Measurements from ENCODE around the gene LPCAT4.
"Not testable (repeated sequence)": the region's sequence is repeated elsewhere in the genome, so short reads cannot be mapped to it uniquely, and the experiment has no call there.

Gene LPCAT4

GRCh38 chr15:34355241-34355640 lies 11.8 kb downstream of the LPCAT4 start:
- ATAC-seq (replicated peaks) (no peak), DNase-seq (no peak)
- Mint-ChIP-seq H3K27me3 (no peaks in the 10 kb centered on the region), H3K27ac (no peak overlapping the region), H3K4me1 (peaks cover 0 to 4% of the 10 kb centered on the region in 2 donors), H3K4me3 (no peak overlapping the region), H3K36me3 (peaks cover 24 to 51% of the 10 kb centered on the region in 2 donors), H3K9me3 (no peaks in the 10 kb centered on the region)

DNA sequence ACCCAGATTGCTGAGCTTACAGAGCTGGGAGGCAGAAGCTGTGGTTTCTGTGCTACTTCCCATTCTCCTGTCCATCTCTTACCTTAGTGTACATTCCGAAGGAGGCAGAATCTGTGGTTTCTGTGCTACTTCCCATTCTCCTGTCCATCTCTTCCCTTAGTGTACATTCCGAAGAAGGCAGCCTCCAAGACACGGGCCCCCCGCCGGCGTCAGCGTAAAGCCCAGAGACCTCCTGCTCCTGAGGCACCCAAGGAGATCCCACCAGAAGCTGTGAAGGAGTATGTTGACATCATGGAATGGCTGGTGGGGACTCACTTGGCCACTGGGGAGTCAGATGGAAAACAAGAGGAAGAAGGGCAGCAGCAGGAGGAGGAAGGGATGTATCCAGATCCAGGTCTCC lies 12.7 kb downstream of the LPCAT4 start:
- H3K9me3 Mint-ChIP-seq: no peaks in the 10 kb centered on the region
- DNase-seq: no peak

DNA sequence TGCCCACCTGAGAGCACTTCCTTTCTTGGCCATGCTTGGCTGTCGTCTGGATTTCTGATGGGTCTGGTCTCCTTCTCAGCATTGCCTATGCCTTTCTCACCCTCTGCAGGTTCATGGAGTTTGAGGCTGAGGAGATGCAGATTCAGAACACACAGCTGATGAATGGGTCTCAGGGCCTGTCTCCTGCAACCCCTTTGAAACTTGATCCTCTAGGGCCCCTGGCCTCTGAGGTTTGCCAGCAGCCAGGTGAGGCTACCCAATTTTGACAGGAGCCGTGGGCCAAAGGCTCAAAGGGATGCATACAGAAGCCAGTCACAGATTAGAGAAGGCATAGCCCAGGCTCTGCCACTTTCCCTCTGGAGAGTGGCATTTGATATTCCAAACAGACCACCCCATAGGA lies 13.4 kb downstream of the LPCAT4 start:
- DNase-seq: no peak
- Mint-ChIP-seq H3K27ac (no peak overlapping the region), H3K27me3 (no peaks in the 10 kb centered on the region), H3K4me3 (no peak overlapping the region), H3K4me1 (peaks cover 0 to 2% of the 10 kb centered on the region in 2 donors), H3K9me3 (no peaks in the 10 kb centered on the region), H3K36me3 (peaks cover 20 to 35% of the 10 kb centered on the region in 2 donors)
- no peak for ATAC-seq (replicated peaks)

More for the DNA sequence above, 12.7 kb downstream of the LPCAT4 start:
- Mint-ChIP-seq H3K27me3 (no peaks in the 10 kb centered on the region), H3K27ac (no peak overlapping the region), H3K4me1 (peaks cover 0 to 2% of the 10 kb centered on the region in 2 donors), H3K36me3 (peaks cover 20 to 42% of the 10 kb centered on the region in 2 donors), H3K4me3 (no peak overlapping the region)
- no peak for ATAC-seq (replicated peaks)

DNA sequence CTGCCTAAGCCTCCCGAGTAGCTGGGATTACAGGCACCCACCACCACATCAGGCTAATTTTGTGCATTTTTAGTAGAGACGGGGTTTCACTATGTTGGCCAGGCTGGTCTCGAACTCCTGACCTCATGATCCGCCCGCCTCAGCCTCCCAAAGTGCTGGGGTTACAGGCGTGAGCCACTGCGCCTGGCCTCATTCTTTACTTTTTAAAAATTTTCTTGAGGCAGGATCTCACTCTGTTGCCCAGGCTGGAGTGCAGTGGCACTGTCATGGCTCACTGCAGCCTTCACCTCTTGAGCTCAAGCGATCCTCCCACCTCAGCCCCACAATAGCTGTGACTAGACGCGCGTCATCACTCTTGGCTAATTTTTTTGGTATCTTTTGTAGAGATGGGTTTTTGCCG lies 14.0 kb downstream of the LPCAT4 start:
- not testable (repeated sequence) for H3K4me3 Mint-ChIP-seq; H3K27ac Mint-ChIP-seq; ATAC-seq (replicated peaks); H3K9me3 Mint-ChIP-seq; H3K4me1 Mint-ChIP-seq; H3K27me3 Mint-ChIP-seq; DNase-seq
- H3K36me3 Mint-ChIP-seq: peaks cover 19 to 31% of the 10 kb centered on the region in 2 donors

DNA sequence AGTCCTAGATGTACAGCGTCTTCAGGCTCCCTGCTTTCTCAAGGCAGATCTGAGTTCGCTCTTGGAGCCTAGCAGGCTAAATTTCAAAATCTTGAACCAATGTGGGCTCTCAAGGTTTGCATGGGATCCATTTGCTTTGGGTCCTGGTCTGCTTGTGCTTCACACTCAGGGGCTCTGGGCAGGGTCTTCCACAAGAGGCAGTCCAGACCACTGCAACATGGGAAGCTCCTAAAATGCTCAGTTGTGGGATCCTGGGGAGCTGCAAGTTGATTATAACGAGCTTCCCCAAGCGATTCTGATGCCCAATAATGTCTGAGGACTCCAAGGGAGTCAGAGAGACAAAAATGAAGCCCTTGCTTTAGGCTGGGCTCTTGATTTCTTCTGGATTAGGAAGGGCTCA lies 17.2 kb downstream of the LPCAT4 start:
- H3K27me3 Mint-ChIP-seq: peaks cover 0 to 5% of the 10 kb centered on the region in 2 donors
- DNase-seq: no peak
- H3K4me3 Mint-ChIP-seq: no peak overlapping the region
- H3K4me1 Mint-ChIP-seq: peaks cover 0 to 2% of the 10 kb centered on the region in 2 donors
- no peaks in the 10 kb centered on the region for H3K9me3 Mint-ChIP-seq
- ATAC-seq (replicated peaks): no peak
- no peak overlapping the region for H3K27ac Mint-ChIP-seq
- peaks cover 8 to 13% of the 10 kb centered on the region in 2 donors for H3K36me3 Mint-ChIP-seq

GRCh38 chr15:34348735-34349300 lies 18.2 kb downstream of the LPCAT4 start:
- Mint-ChIP-seq H3K4me1 (peaks cover 0 to 2% of the 10 kb centered on the region in 2 donors), H3K36me3 (peaks cover 8% of the 10 kb centered on the region in 2 donors), H3K27me3 (peaks cover 0 to 5% of the 10 kb centered on the region in 2 donors), H3K9me3 (no peaks in the 10 kb centered on the region), H3K4me3 (no peak overlapping the region), H3K27ac (no peak overlapping the region)
- DNase-seq (no peak), ATAC-seq (replicated peaks) (no peak)

DNA sequence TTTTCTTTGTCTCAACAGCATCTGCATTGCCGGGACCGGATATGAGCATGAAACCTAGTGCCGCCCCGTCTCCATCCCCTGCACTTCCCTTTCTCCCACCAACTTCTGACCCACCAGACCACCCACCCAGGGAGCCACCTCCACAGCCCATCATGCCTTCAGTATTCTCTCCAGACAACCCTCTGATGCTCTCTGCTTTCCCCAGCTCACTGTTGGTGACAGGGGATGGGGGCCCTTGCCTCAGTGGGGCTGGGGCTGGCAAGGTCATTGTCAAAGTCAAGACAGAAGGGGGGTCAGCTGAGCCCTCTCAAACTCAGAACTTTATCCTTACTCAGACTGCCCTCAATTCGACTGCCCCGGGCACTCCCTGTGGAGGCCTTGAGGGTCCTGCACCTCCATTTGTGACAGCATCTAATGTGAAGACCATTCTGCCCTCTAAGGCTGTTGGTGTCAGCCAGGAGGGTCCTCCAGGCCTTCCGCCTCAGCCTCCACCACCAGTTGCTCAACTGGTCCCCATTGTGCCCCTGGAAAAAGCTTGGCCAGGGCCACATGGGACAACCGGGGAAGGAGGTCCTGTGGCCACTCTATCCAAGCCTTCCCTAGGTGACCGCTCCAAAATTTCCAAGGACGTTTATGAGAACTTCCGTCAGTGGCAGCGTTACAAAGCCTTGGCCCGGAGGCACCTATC lies 18.9 kb downstream of the LPCAT4 start:
- Mint-ChIP-seq H3K27me3 (peaks cover 0 to 5% of the 10 kb centered on the region in 2 donors), H3K27ac (peak overlapping the region; percentile 48), H3K4me1 (peaks cover 0 to 2% of the 10 kb centered on the region in 2 donors), H3K9me3 (no peaks in the 10 kb centered on the region), H3K36me3 (peaks cover 4% of the 10 kb centered on the region in 2 donors), H3K4me3 (no peak overlapping the region)
- ATAC-seq (replicated peaks): no peak
- no peak for DNase-seq

DNA sequence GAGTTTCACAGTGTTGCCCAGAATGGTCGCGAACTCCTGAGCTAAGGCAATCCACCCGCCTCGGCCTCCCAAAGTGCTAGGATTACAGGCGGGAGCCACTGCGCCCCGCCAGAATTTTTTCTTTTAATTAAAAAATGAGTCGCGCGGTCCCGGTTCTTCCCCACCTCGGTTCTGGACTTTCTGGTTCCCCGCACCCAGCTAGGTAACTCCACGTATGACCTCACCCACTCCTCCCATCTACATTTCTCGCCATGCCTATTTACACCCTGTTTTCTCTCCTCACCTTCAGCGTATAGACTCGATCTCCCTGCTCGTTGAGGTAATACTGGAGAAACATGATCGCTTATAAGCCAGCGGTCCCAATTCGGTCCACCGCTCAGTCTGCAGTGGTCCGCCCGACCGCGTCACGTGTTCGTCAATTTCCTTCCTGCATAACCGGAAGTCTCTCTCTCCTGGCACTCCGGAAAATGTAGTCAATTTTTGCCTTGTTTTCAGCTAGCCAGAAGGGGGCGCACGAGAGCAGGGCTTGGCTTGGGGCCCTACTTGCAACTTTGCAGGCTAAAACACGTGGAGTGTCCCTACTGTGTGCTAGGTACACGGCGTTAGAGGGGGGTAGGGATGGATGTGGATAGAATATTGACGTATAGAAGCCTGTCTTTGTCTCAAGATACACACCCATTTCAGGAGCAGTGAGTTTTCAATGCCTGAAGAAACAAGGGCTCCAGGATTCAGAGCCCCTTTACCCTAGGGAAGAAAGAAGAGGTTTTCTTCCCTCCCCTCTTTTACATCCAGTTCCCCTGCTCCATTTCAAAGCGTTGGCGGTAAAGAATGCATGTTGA lies 24.0 kb downstream of the LPCAT4 start, which contains the start of the genes NOP10 and NUTM1:
TSS of gene NOP10 (minus strand) at position 400 of the 839 bp plus-strand sequence. CDS start at position 337, 63 bp downstream.
TSS of gene NUTM1 (plus strand) at position 579 of the 839 bp plus-strand sequence. CDS start 382 bp downstream, outside the sequence.
- Mint-ChIP-seq H3K4me3 (no peak within 1 kb of the TSS), H3K27ac (peak within 1 kb of the TSS; percentile 95), H3K4me1 (peaks cover 12 to 36% of the 10 kb centered on the region in 2 donors), H3K36me3 (peaks cover 18 to 22% of the 10 kb centered on the region in 2 donors), H3K9me3 (peaks cover 2 to 3% of the 10 kb centered on the region in 2 donors), H3K27me3 (peaks cover 0 to under 1% of the 10 kb centered on the region in 2 donors)
- ATAC-seq (replicated peaks) (peak; percentile 93 to 94), DNase-seq (peak; percentile 88)

GRCh38 chr15:34342213-34342736 lies 24.7 kb downstream of the LPCAT4 start:
- not testable (repeated sequence) for ATAC-seq (replicated peaks); DNase-seq; H3K4me3 Mint-ChIP-seq; H3K9me3 Mint-ChIP-seq; H3K27me3 Mint-ChIP-seq
- peaks cover 12 to 37% of the 10 kb centered on the region in 2 donors for H3K4me1 Mint-ChIP-seq
- H3K27ac Mint-ChIP-seq: peak overlapping the region; percentile 95
- H3K36me3 Mint-ChIP-seq: peaks cover 18 to 22% of the 10 kb centered on the region in 2 donors

DNA sequence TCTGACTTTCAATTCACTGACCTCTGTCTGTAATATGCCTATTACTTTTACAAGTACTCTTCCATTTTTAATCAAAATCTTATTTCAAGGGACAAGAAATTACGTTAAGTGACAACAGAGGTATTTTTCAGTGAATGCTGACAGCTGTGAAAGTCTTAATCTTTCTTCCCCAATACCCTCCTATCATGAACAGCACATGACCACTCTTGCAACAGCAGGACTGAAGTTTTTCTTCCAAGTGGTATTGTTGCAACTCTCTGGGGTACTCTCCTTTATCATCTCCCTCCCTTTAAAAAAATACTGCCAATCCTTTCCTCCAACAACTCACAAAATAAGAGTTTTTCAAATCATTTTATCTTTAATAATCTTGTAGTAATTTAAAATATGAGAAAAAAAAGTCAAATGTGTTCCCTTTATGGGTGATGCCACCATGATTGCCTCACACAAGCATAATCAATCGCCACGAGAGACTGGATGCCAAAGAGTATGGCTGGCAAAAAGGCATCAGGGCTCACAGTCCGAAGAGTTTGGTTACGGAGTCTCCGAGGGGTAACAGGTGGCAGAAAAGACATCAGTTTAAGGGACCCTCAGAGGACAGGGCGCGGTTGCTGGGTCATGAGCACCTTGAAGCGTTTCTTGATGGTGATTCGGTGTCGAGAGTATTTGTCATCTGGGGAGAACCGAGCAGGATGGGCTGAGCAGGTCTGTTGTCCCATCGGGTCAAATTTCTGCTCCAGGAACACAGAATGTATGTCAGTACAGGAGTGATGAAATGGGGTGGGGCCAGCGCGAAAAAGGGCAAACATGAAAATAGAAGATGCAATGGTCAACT lies 25.4 kb downstream of the LPCAT4 start:
- ATAC-seq (replicated peaks): no peak
- Mint-ChIP-seq H3K9me3 (peaks cover 2 to 3% of the 10 kb centered on the region in 2 donors), H3K27ac (peak overlapping the region; percentile 95), H3K27me3 (no peaks in the 10 kb centered on the region), H3K36me3 (peaks cover 19 to 28% of the 10 kb centered on the region in 2 donors), H3K4me1 (peaks cover 17 to 44% of the 10 kb centered on the region in 2 donors), H3K4me3 (no peak overlapping the region)
- DNase-seq: no peak

DNA sequence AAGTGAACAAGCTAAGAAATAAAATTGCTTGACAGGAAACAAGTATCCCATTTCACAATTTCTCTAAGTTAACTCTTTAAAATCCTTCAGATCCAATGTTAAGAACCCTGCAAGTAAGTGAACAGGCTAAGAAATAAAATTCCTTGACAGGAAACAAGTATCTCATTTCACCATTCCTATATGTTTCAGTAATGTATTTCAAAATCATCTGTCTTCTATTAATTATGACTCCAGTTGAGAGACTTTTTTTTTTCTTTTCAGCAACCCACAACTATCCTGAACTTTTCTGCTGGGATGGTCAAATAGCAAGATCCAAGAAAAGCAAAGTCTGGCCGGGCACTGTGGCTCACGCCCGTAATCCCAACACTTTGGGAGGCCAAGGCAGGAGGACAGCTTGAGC lies 27.1 kb downstream of the LPCAT4 start:
- Mint-ChIP-seq H3K27me3 (no peaks in the 10 kb centered on the region), H3K4me1 (peaks cover 20 to 56% of the 10 kb centered on the region in 2 donors), H3K27ac (no peak overlapping the region), H3K4me3 (no peak overlapping the region), H3K9me3 (peaks cover 2 to 3% of the 10 kb centered on the region in 2 donors), H3K36me3 (peaks cover 19 to 28% of the 10 kb centered on the region in 2 donors)
- ATAC-seq (replicated peaks): no peak
- DNase-seq: no peak

- Mint-ChIP-seq H3K27ac (no peak overlapping the region), H3K4me1 (peaks cover 26 to 66% of the 10 kb centered on the region in 2 donors)
Measured at GRCh38 chr15:34338347-34338746, 28.6 kb downstream of the LPCAT4 start.

DNA sequence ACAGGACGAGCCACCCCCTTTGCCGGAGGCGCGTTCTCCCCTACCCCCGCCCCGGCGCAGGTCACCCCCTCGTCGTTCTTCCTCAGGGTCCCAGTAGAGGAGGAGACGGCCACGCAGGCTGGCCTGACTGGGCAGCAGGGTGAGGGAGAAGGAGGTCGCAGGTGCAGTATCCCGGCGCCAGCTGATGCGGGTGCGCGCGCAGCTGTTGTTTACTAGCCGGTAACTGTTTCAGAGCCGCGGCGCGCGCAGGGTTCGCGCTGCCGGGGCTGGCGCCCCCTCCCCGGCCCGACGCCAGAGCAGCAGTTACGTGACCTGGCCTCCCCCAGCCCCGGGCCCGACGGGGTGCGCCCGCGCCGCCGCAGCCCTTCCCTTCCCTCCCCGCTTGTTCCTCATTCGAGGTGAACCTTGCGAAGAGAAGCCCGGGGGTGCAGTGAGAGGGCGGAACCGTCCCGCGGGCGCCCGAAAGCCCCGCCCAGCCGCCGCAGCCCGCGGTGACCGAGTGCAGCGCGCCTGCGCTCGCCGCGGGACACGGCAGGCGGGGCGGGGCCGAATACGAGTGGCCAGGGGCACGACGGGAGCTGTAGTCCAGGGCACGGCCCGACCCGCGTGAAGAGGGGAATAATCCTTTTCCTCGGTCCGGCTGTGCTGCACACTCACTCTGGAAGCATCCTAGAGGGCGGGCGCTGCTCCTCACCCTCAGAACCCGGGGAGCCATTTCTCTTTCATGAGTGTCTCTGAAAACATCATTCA lies 29.3 kb downstream of the LPCAT4 start, which contains the start of gene SLC12A6:
TSS of gene SLC12A6 (minus strand) at position 225 of the 750 bp plus-strand sequence. CDS start 1,101 bp downstream, outside the sequence.
- peak within 1 kb of the TSS; percentile 91 to 97 for H3K4me3 Mint-ChIP-seq
- no peaks in the 10 kb centered on the region for H3K27me3 Mint-ChIP-seq
- peak; percentile 90 for DNase-seq
- peak within 1 kb of the TSS; percentile 99 for H3K27ac Mint-ChIP-seq
- peaks cover 26 to 70% of the 10 kb centered on the region in 2 donors for H3K4me1 Mint-ChIP-seq
- H3K36me3 Mint-ChIP-seq: peaks cover 19 to 32% of the 10 kb centered on the region in 2 donors
- ATAC-seq (replicated peaks): peak; percentile 74 to 80
- H3K9me3 Mint-ChIP-seq: peaks cover 2 to 3% of the 10 kb centered on the region in 2 donors

More at GRCh38 chr15:34338347-34338746, 28.6 kb downstream of the LPCAT4 start:
- ATAC-seq (replicated peaks) (no peak), DNase-seq (no peak)
- peaks cover 19 to 32% of the 10 kb centered on the region in 2 donors for H3K36me3 Mint-ChIP-seq
- H3K4me3 Mint-ChIP-seq: peak overlapping the region; percentile 91 to 97
- H3K27me3 Mint-ChIP-seq: no peaks in the 10 kb centered on the region
- H3K9me3 Mint-ChIP-seq: peaks cover 2 to 3% of the 10 kb centered on the region in 2 donors

Data from stimulated activated naive B cell treated with anti-CD40 and anti-IgM and Interleukin-4, amounts not matched to agents 10 μg/mL and 1 μg/mL and 100 μg/mL, for 72 hours (primary cell).